Measurements from ENCODE around the gene LPP. TPM values are rescaled to one million over a fixed set of nuclear protein-coding genes. Genes with fewer than 3 reads are reported as not detected.

The LPP gene
- total and polyA plus RNA-seq, 10 of the 15 experiments (the other 5 are each of a cell fraction or from before 2014, with no cell fraction given) = under 0.01 to 0.62 (median 0.03) TPM

- ATAC-seq (no peak), FAIRE-seq (no peak), DNase-seq (ENCODE audit: low read depth, low spot score) (no peak)
- SMC1A ChIA-PET (ENCODE audit: uncharacterized antibody, unreplicated experiment) = no interaction called here
- CTCF ChIA-PET = no interaction called here
- H3K4me2 ChIP-seq (ENCODE audit: control insufficient read depth, insufficient read depth) = no peak overlapping the region
- no peak overlapping the region for H3K9ac ChIP-seq (ENCODE audit: control insufficient read depth, insufficient read depth, low read length)
- no peaks in the 10 kb centered on the region for H4K20me1 ChIP-seq (ENCODE audit: control insufficient read depth, insufficient read depth)
- WGBS (ENCODE audit: insufficient coverage, insufficient replicate concordance, low lambda C conversion rate, missing lambda C conversion rate) = 2% methylated on average over 6 of the region's 6 CpGs
- POLR2A ChIA-PET = no interaction called here
- no peak overlapping the region for H2AFZ ChIP-seq (ENCODE audit: control insufficient read depth, low read depth, low read length)
- intact Hi-C loops (cut with micrococcal nuclease; ENCODE audit: unreplicated experiment) = no loop called here
- no peaks in the 10 kb centered on the region for H3K4me1 ChIP-seq (ENCODE audit: control insufficient read depth, insufficient read depth, low read length)
- in situ Hi-C loops (cut with MboI) = no loop called here
- H3K27ac ChIP-seq (ENCODE audit: control insufficient read depth, insufficient read depth) = no peak overlapping the region
- H3K27me3 ChIP-seq (replicated peaks in 1 of 2; ENCODE audit: control insufficient read depth in 2 of 2, insufficient read depth in 2 of 2, low read length in 1 of 2) = no peaks in the 10 kb centered on the region
- H3K79me2 ChIP-seq (ENCODE audit: control insufficient read depth, insufficient read depth, low read length) = no peaks in the 10 kb centered on the region
- RAD21 ChIA-PET (ENCODE audit: unreplicated experiment) = no interaction called here
- TF ChIP-seq POLR2AphosphoS5 (IDR thresholded peaks at IDR 0.05; ENCODE audit: low read length) = no peak
- no peak for TF ChIP-seq KDM1A (IDR thresholded peaks at IDR 0.05; ENCODE audit: borderline replicate concordance)
- TF ChIP-seq CHD1 (IDR thresholded peaks at IDR 0.05; ENCODE audit: low read depth, low read length) = no peak
- no peaks in the 10 kb centered on the region for H3K36me3 ChIP-seq (ENCODE audit: control insufficient read depth in 2 of 2, insufficient read depth in 2 of 2, low read length in 1 of 2)
- H3K9me3 ChIP-seq (replicated peaks; ENCODE audit: control insufficient read depth, insufficient read depth, low read length) = no peaks in the 10 kb centered on the region; the same call in 2 of the 3 replicates
- H3K4me3 ChIP-seq = no peak overlapping the region
- BruUV-seq (replicated peaks) = no TSS peak
Observed at GRCh38 chr3:188508454-188508853, 354.5 kb downstream of the LPP start.

GRCh38 chr3:188509316-188509715 lies 355.4 kb downstream of the LPP start:
- H4K20me1 ChIP-seq (ENCODE audit: control insufficient read depth, insufficient read depth) = no peaks in the 10 kb centered on the region
- ChIA-PET CTCF (interaction anchor here (0.7 to 0.9 kb wide), 2 partner anchors 444 to 612 kb away, joined by 3 read pairs; no protein-coding TSS in a partner anchor), SMC1A (ENCODE audit: uncharacterized antibody, unreplicated experiment) (no interaction called here)

More at GRCh38 chr3:188509316-188509715, 355.4 kb downstream of the LPP start:
- no peaks in the 10 kb centered on the region for H3K4me1 ChIP-seq (ENCODE audit: control insufficient read depth, insufficient read depth, low read length)
- TF ChIP-seq JUNB (IDR thresholded peaks at IDR 0.05) = no peak
- no peaks in the 10 kb centered on the region for H3K36me3 ChIP-seq (ENCODE audit: control insufficient read depth in 2 of 2, insufficient read depth in 2 of 2, low read length in 1 of 2)
- intact Hi-C loops (cut with micrococcal nuclease; ENCODE audit: unreplicated experiment) (no loop called here), in situ Hi-C loops (cut with MboI) (no loop called here)
- no peak overlapping the region for H2AFZ ChIP-seq (ENCODE audit: control insufficient read depth, low read depth, low read length)
- no peak overlapping the region for H3K4me3 ChIP-seq
- no peaks in the 10 kb centered on the region; the same call in 2 of the 3 replicates for H3K9me3 ChIP-seq (replicated peaks; ENCODE audit: control insufficient read depth, insufficient read depth, low read length)
- FAIRE-seq = no peak
- BruUV-seq (replicated peaks) = no TSS peak
- no peak for ATAC-seq
- H3K4me2 ChIP-seq (ENCODE audit: control insufficient read depth, insufficient read depth) = no peak overlapping the region
- no peak for DNase-seq (ENCODE audit: low read depth, low spot score)
- ChIA-PET POLR2A (no interaction called here), RAD21 (ENCODE audit: unreplicated experiment) (no interaction called here)
- no peak overlapping the region for H3K9ac ChIP-seq (ENCODE audit: control insufficient read depth, insufficient read depth, low read length)
- H3K27ac ChIP-seq (ENCODE audit: control insufficient read depth, insufficient read depth) = no peak overlapping the region
- no peaks in the 10 kb centered on the region for H3K27me3 ChIP-seq (replicated peaks in 1 of 2; ENCODE audit: control insufficient read depth in 2 of 2, insufficient read depth in 2 of 2, low read length in 1 of 2)
- H3K79me2 ChIP-seq (ENCODE audit: control insufficient read depth, insufficient read depth, low read length) = no peaks in the 10 kb centered on the region
- 51% methylated on average over 3 of the region's 3 CpGs for WGBS (ENCODE audit: insufficient coverage, insufficient replicate concordance, low lambda C conversion rate, missing lambda C conversion rate)

Data from GM12878 (cell line).